Liver (tissue), 2 donors: ENCODE results near the gene WDR31.

Experiments
- HNF4A ChIP-seq, 2 donors: conservative IDR thresholded peaks; 2 replicates each; pipeline ENCODE4 v1.6.1; 2016; ENCODE audit warnings: antibody characterized with exemption in 2 of 2, mild to moderate bottlenecking in 2 of 2
- REST ChIP-seq: IDR thresholded peaks from 2 replicates; pipeline ENCODE4 v1.6.1; 2016; ENCODE audit warnings: antibody characterized with exemption, mild to moderate bottlenecking
- TAF1 ChIP-seq: conservative IDR thresholded peaks from 2 replicates; pipeline ENCODE4 v1.6.1; 2016; ENCODE audit warnings: antibody characterized with exemption, mild to moderate bottlenecking
- donor health status: healthy.

GRCh38 chr9:113309204-113309813 lies 30.8 kb downstream of the WDR31 start:
- TF ChIP-seq TAF1 (no peak), REST (no peak), HNF4A (conservative IDR thresholded peaks at IDR 0.05) (no peak)
